CD4-positive, alpha-beta memory T cell (primary cell): ENCODE data around the gene CCR8. TPM values are rescaled to one million over a fixed set of nuclear protein-coding genes. Genes with fewer than 3 reads are reported as not detected.

ENCODE experiments used
- CTCF ChIA-PET: fragments of 350-600 bp; sonication (Branson Sonifier 250); formaldehyde crosslinking; loops from one replicate; lab custom pipeline; 2021; ENCODE audit warnings: inconsistent platforms; ENCODE audit not compliant: partially characterized antibody; lab: Charles Lee
- POLR2A ChIA-PET: fragments of 350-600 bp; sonication (Branson Sonifier 250); formaldehyde crosslinking; loops from one replicate; lab custom pipeline; 2021; ENCODE audit not compliant: partially characterized antibody; lab: Charles Lee
- DNase-seq, 5 donors: peaks; one replicate each; pipeline versions ENCODE4 v3.0.0 to v3.0.0-alpha.2; 2020 to 2022; ENCODE audit warnings: mixed read lengths in 1 of 5
- H3K27ac ChIP-seq: one replicate; pipeline ENCODE4 v1.7.0; 2013; ENCODE audit warnings: low read depth, low read length
- H3K27me3 ChIP-seq: 2 replicates; pipeline ENCODE4 v1.7.0; 2013; ENCODE audit warnings: mild to moderate bottlenecking, low read length, moderate library complexity; ENCODE audit not compliant: insufficient read depth
- H3K36me3 ChIP-seq: 2 replicates; pipeline ENCODE4 v1.7.0; 2013; ENCODE audit warnings: mild to moderate bottlenecking, low read length, moderate library complexity; ENCODE audit not compliant: insufficient read depth
- H3K4me1 ChIP-seq: 2 replicates; pipeline ENCODE4 v1.7.0; 2013; ENCODE audit warnings: mild to moderate bottlenecking, low read length, moderate library complexity; ENCODE audit not compliant: insufficient read depth
- H3K4me3 ChIP-seq, 2 donors: one replicate each; pipeline ENCODE4 v1.7.0; 2013; ENCODE audit warnings: low read length in 2 of 2, mild to moderate bottlenecking in 1 of 2
- H3K9me3 ChIP-seq, 2 donors: one replicate each; pipeline ENCODE4 v1.7.0; 2013; ENCODE audit warnings: low read length in 2 of 2, control low read depth in 1 of 2; ENCODE audit not compliant: control insufficient read depth in 1 of 2
- H3K27ac Mint-ChIP-seq, 7 donors: one replicate each; pipeline ENCODE4 v1.8.0; 2020 to 2021; ENCODE audit warnings: mixed read lengths in 7 of 7, mild to moderate bottlenecking in 6 of 7, inconsistent platforms in 3 of 7, moderate library complexity in 3 of 7
- H3K27me3 Mint-ChIP-seq, 2 donors: one replicate each; pipeline ENCODE4 v1.8.0; 2020 to 2021; ENCODE audit warnings: mixed read lengths in 2 of 2
- H3K36me3 Mint-ChIP-seq, 2 donors: one replicate each; pipeline ENCODE4 v1.8.0; 2020 to 2021; ENCODE audit warnings: mixed read lengths in 2 of 2, inconsistent platforms in 1 of 2, mild to moderate bottlenecking in 1 of 2
- H3K4me1 Mint-ChIP-seq, 4 donors: one replicate each; pipeline ENCODE4 v1.8.0; 2020 to 2021; ENCODE audit warnings: mixed read lengths in 4 of 4, mild to moderate bottlenecking in 1 of 4
- H3K4me3 Mint-ChIP-seq, 8 donors: one replicate each; pipeline ENCODE4 v1.8.0; 2020 to 2021; ENCODE audit warnings: mixed read lengths in 8 of 8, mild to moderate bottlenecking in 7 of 8, moderate library complexity in 6 of 8, inconsistent platforms in 3 of 8
- H3K9me3 Mint-ChIP-seq, 8 donors: one replicate each; pipeline ENCODE4 v1.8.0; 2020 to 2021; ENCODE audit warnings: mixed read lengths in 8 of 8, mild to moderate bottlenecking in 5 of 8, inconsistent platforms in 3 of 8, moderate library complexity in 1 of 8
- intact Hi-C: fragments of 100-400 bp; cut with micrococcal nuclease; formaldehyde crosslinking; loops from one replicate; pipeline ENCODE4 v1.15.1; 2023
- polyA plus RNA-seq, 2 donors: library from polyadenylated mRNA; unstranded; fragments of 300-500 nt; fragmentation: Illumina TruSeq; gene quantifications; one replicate each; pipeline ENCODE4 v1.2.3, GENCODE V29; 2021
- total RNA-seq, 2 experiments: library from RNA; stranded (reverse); gene quantifications; one replicate each; pipeline ENCODE4 v1.2.3, GENCODE V29; 2021

Gene CCR8
- total and polyA plus RNA-seq, 4 experiments from 2014 or later = 5.3 to 12.3 (median 6.2) TPM

GRCh38 chr3:39332525-39332924 is 3.0 kb downstream of the CCR8 start:
- H3K36me3 Mint-ChIP-seq = peaks cover 5 to 18% of the 10 kb centered on the region in 2 donors
- DNase-seq = no peak
- peak overlapping the region in 2 of 7 donors; percentile 45 to 54 for H3K27ac Mint-ChIP-seq
- no peaks in the 10 kb centered on the region for H3K27me3 Mint-ChIP-seq
- intact Hi-C loops = no loop called here
- peaks cover 10 to 55% (median 26%) of the 10 kb centered on the region in 4 donors for H3K4me1 Mint-ChIP-seq
- POLR2A ChIA-PET = interaction anchor here (1.5 kb wide), 1 partner anchor 8 kb away, joined by 3 read pairs; no protein-coding TSS in a partner anchor
- peaks cover 0 to 4% (median 0%) of the 10 kb centered on the region in 8 donors for H3K9me3 Mint-ChIP-seq
- Histone ChIP-seq H3K27me3 (no peaks in the 10 kb centered on the region), H3K36me3 (no peaks in the 10 kb centered on the region), H3K4me1 (peaks cover 20% of the 10 kb centered on the region), H3K4me3 (no peak overlapping the region), H3K9me3 (no peaks in the 10 kb centered on the region), H3K27ac (no peak overlapping the region)
- CTCF ChIA-PET = no interaction called here
- peak overlapping the region in 2 of 8 donors; percentile 12 to 17 for H3K4me3 Mint-ChIP-seq

- intact Hi-C loops = no loop called here
- Mint-ChIP-seq H3K9me3 (peaks cover 0 to 4% (median 0%) of the 10 kb centered on the region in 8 donors), H3K27ac (no peak overlapping the region), H3K27me3 (no peaks in the 10 kb centered on the region), H3K4me1 (peaks cover 2 to 45% (median 16%) of the 10 kb centered on the region in 4 donors), H3K36me3 (peaks cover 5 to 18% of the 10 kb centered on the region in 2 donors), H3K4me3 (no peak overlapping the region)
- peaks cover 10% of the 10 kb centered on the region for H3K4me1 ChIP-seq
- no peaks in the 10 kb centered on the region for H3K27me3 ChIP-seq
- DNase-seq = no peak
- H3K36me3 ChIP-seq = no peaks in the 10 kb centered on the region
- no peak overlapping the region for H3K27ac ChIP-seq
- ChIA-PET CTCF (interaction anchor here (0.9 kb wide), 1 partner anchor 45 kb away, joined by 3 read pairs; no protein-coding TSS in a partner anchor), POLR2A (interaction anchor here (1.5 kb wide), 1 partner anchor 10 kb away, joined by 3 read pairs; no protein-coding TSS in a partner anchor)
- H3K4me3 ChIP-seq = no peak overlapping the region
- no peaks in the 10 kb centered on the region for H3K9me3 ChIP-seq
Measured at GRCh38 chr3:39333607-39334006, 4.1 kb downstream of the CCR8 start.

GRCh38 chr3:39334205-39334604 is 4.7 kb downstream of the CCR8 start:
- CTCF ChIA-PET = no interaction called here
- H3K36me3 ChIP-seq = no peaks in the 10 kb centered on the region
- H3K9me3 ChIP-seq = no peaks in the 10 kb centered on the region
- Mint-ChIP-seq H3K27ac (peak overlapping the region in 1 of 7 donors; percentile 63), H3K4me1 (peaks cover 2 to 41% (median 15%) of the 10 kb centered on the region in 4 donors), H3K36me3 (peaks cover 5 to 18% of the 10 kb centered on the region in 2 donors), H3K4me3 (no peak overlapping the region), H3K27me3 (no peaks in the 10 kb centered on the region), H3K9me3 (peaks cover 0 to 4% (median 0%) of the 10 kb centered on the region in 8 donors)
- intact Hi-C loops = no loop called here
- peaks cover 7% of the 10 kb centered on the region for H3K4me1 ChIP-seq
- H3K27ac ChIP-seq = no peak overlapping the region
- no peak overlapping the region for H3K4me3 ChIP-seq
- POLR2A ChIA-PET = no interaction called here
- no peak for DNase-seq
- no peaks in the 10 kb centered on the region for H3K27me3 ChIP-seq

- Histone ChIP-seq H3K9me3 (no peaks in the 10 kb centered on the region), H3K36me3 (no peaks in the 10 kb centered on the region), H3K27ac (no peak overlapping the region), H3K27me3 (no peaks in the 10 kb centered on the region), H3K4me1 (no peaks in the 10 kb centered on the region), H3K4me3 (no peak overlapping the region)
- no peak for DNase-seq
- Mint-ChIP-seq H3K27ac (no peak overlapping the region), H3K4me3 (no peak overlapping the region), H3K27me3 (peaks cover 0 to 1% of the 10 kb centered on the region in 2 donors), H3K4me1 (peaks cover 0 to 15% (median 7%) of the 10 kb centered on the region in 4 donors), H3K36me3 (peaks cover 5 to 13% of the 10 kb centered on the region in 2 donors), H3K9me3 (peaks cover 0 to 2% (median 0%) of the 10 kb centered on the region in 8 donors)
- ChIA-PET POLR2A (no interaction called here), CTCF (no interaction called here)
- intact Hi-C loops = no loop called here
Measured at GRCh38 chr3:39338201-39338600, 8.7 kb downstream of the CCR8 start.

GRCh38 chr3:39339086-39339485 is 9.6 kb downstream of the CCR8 start:
- CTCF ChIA-PET = no interaction called here
- no peak overlapping the region for H3K27ac ChIP-seq
- DNase-seq = no peak

GRCh38 chr3:39343076-39343717 is 13.7 kb downstream of the CCR8 start:
- Mint-ChIP-seq H3K27me3 (peaks cover 0 to 1% of the 10 kb centered on the region in 2 donors), H3K4me3 (no peak overlapping the region), H3K9me3 (peaks cover 0 to 2% (median 0%) of the 10 kb centered on the region in 8 donors), H3K27ac (peak overlapping the region in 1 of 7 donors; percentile 9), H3K36me3 (no peaks in the 10 kb centered on the region), H3K4me1 (peaks cover 6 to 29% (median 19%) of the 10 kb centered on the region in 4 donors)
- ChIA-PET CTCF (interaction anchor here (1.2 kb wide), 1 partner anchor 52 kb away, joined by 3 read pairs; no protein-coding TSS in a partner anchor), POLR2A (no interaction called here)
- no peak for DNase-seq
- intact Hi-C loops = no loop called here
- no peaks in the 10 kb centered on the region for H3K27me3 ChIP-seq
- H3K9me3 ChIP-seq = no peaks in the 10 kb centered on the region
- H3K4me1 ChIP-seq = peaks cover 19% of the 10 kb centered on the region
- no peak overlapping the region for H3K27ac ChIP-seq
- no peak overlapping the region for H3K4me3 ChIP-seq
- H3K36me3 ChIP-seq = no peaks in the 10 kb centered on the region

More at GRCh38 chr3:39339086-39339485, 9.6 kb downstream of the CCR8 start:
- Mint-ChIP-seq H3K27me3 (peaks cover 0 to 1% of the 10 kb centered on the region in 2 donors), H3K9me3 (peaks cover 0 to 2% (median 0%) of the 10 kb centered on the region in 8 donors), H3K27ac (no peak overlapping the region), H3K4me1 (peaks cover 0 to 15% (median 7%) of the 10 kb centered on the region in 4 donors), H3K4me3 (no peak overlapping the region), H3K36me3 (peaks cover 5 to 7% of the 10 kb centered on the region in 2 donors)
- Histone ChIP-seq H3K36me3 (no peaks in the 10 kb centered on the region), H3K4me1 (no peaks in the 10 kb centered on the region), H3K4me3 (no peak overlapping the region), H3K9me3 (no peaks in the 10 kb centered on the region), H3K27me3 (no peaks in the 10 kb centered on the region)
- intact Hi-C loops = no loop called here
- POLR2A ChIA-PET = no interaction called here

- Mint-ChIP-seq H3K27me3 (peaks cover 0 to 1% of the 10 kb centered on the region in 2 donors), H3K36me3 (no peaks in the 10 kb centered on the region), H3K9me3 (peaks cover 0 to 2% (median 0%) of the 10 kb centered on the region in 8 donors), H3K4me3 (no peak overlapping the region), H3K4me1 (peaks cover 6 to 30% (median 19%) of the 10 kb centered on the region in 4 donors), H3K27ac (peak overlapping the region in 1 of 7 donors; percentile 9)
- no peak for DNase-seq
- intact Hi-C loops = loop anchor here (2.0 kb wide), 1 partner anchor 15 kb away; the partner anchor contains the start of gene CCR8
- Histone ChIP-seq H3K27ac (no peak overlapping the region), H3K4me1 (peaks cover 19% of the 10 kb centered on the region), H3K27me3 (no peaks in the 10 kb centered on the region), H3K4me3 (no peak overlapping the region), H3K9me3 (no peaks in the 10 kb centered on the region), H3K36me3 (no peaks in the 10 kb centered on the region)
- ChIA-PET POLR2A (no interaction called here), CTCF (no interaction called here)
Measured at GRCh38 chr3:39343760-39344159, 14.3 kb downstream of the CCR8 start.
